PFSK-1 (cell line): Measurements from ENCODE around the gene BCL2L1.

Experiments used
- FOXP2 ChIP-seq: optimal IDR thresholded peaks from 2 replicates; pipeline ENCODE3; 2011; ENCODE audit warnings: borderline replicate concordance, control low read depth, inconsistent platforms; ENCODE audit not compliant: insufficient read depth; ENCODE audit errors: extremely low read length, extremely low read depth
- POLR2AphosphoS5 ChIP-seq: IDR thresholded peaks from 2 replicates; pipeline ENCODE4 v1.6.1; 2012; ENCODE audit warnings: low read depth, mild to moderate bottlenecking, control low read depth, low read length, moderate library complexity
- SIN3A ChIP-seq: IDR thresholded peaks from 2 replicates; pipeline ENCODE4 v1.6.1; 2012; ENCODE audit warnings: mild to moderate bottlenecking, low read length, moderate library complexity, borderline replicate concordance; ENCODE audit not compliant: insufficient read depth
- TAF1 ChIP-seq: IDR thresholded peaks from 2 replicates; pipeline ENCODE4 v1.6.1; 2012; ENCODE audit warnings: low read length, control low read depth, borderline replicate concordance; ENCODE audit not compliant: insufficient read depth
- TF ChIP-seq, protein P1 (sequence below), 2 experiments: IDR thresholded peaks; 2 replicates each; pipeline versions ENCODE4 v1.6.1 to v1.8.0; 2011 to 2012; ENCODE audit warnings: low read depth in 2 of 2, low read length in 2 of 2, control low read depth in 1 of 2, inconsistent platforms in 1 of 2, mild to moderate bottlenecking in 1 of 2, moderate library complexity in 1 of 2; ENCODE audit not compliant: insufficient read depth in 1 of 2

Gene BCL2L1

DNA sequence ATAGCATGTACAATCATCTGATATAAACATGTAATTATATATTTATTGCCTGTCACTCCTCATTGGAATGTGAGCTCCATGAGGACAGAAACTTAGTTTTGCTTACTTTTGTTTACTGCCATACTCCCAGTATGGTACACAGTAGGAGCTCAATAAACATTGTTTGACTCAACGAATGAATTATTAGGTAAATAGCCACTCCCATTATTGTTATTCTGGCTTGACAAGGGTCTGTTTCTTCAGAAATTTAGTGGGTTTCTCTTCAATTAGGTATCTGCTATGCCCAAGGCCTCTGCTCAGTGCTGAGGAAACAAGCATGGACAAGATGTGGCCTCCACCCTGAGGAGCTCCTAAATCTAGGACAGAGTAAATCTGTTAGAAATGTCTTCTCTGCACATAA lies 6.3 kb downstream of the BCL2L1 start:
- TF ChIP-seq POLR2AphosphoS5: no peak
- no peak for TF ChIP-seq SIN3A
- TF ChIP-seq FOXP2: no peak
- TF ChIP-seq, protein P1, sequence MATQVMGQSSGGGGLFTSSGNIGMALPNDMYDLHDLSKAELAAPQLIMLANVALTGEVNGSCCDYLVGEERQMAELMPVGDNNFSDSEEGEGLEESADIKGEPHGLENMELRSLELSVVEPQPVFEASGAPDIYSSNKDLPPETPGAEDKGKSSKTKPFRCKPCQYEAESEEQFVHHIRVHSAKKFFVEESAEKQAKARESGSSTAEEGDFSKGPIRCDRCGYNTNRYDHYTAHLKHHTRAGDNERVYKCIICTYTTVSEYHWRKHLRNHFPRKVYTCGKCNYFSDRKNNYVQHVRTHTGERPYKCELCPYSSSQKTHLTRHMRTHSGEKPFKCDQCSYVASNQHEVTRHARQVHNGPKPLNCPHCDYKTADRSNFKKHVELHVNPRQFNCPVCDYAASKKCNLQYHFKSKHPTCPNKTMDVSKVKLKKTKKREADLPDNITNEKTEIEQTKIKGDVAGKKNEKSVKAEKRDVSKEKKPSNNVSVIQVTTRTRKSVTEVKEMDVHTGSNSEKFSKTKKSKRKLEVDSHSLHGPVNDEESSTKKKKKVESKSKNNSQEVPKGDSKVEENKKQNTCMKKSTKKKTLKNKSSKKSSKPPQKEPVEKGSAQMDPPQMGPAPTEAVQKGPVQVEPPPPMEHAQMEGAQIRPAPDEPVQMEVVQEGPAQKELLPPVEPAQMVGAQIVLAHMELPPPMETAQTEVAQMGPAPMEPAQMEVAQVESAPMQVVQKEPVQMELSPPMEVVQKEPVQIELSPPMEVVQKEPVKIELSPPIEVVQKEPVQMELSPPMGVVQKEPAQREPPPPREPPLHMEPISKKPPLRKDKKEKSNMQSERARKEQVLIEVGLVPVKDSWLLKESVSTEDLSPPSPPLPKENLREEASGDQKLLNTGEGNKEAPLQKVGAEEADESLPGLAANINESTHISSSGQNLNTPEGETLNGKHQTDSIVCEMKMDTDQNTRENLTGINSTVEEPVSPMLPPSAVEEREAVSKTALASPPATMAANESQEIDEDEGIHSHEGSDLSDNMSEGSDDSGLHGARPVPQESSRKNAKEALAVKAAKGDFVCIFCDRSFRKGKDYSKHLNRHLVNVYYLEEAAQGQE (IDR thresholded peaks at IDR 0.05; ENCODE audit: insufficient read depth in 1 of 2, low read depth in 2 of 2, low read length in 2 of 2): no peak
- TF ChIP-seq TAF1: no peak

DNA sequence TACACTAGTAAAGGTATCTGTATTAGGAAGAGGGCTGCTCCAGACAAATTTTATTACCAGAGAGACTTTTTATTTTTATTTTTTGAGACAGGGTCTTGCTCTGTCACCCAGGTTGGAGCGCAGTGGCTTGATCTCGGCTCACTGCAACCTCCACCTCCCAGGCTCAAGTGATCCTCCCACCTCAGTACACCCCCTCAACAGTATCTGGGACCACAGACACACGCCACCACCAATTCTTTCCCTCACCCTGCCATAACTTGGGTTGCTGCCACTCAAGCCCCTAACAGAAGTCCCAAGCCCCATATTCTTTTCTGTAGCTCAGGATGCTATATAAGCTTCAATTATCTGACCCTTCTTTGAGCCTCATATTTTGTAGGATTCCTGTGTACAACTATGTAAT lies 6.9 kb downstream of the BCL2L1 start:
- no peak for TF ChIP-seq TAF1
- no peak for TF ChIP-seq POLR2AphosphoS5
- no peak for TF ChIP-seq FOXP2
- TF ChIP-seq SIN3A: no peak
- TF ChIP-seq, protein P1 (IDR thresholded peaks at IDR 0.05; ENCODE audit: insufficient read depth in 1 of 2, low read depth in 2 of 2, low read length in 2 of 2): no peak

DNA sequence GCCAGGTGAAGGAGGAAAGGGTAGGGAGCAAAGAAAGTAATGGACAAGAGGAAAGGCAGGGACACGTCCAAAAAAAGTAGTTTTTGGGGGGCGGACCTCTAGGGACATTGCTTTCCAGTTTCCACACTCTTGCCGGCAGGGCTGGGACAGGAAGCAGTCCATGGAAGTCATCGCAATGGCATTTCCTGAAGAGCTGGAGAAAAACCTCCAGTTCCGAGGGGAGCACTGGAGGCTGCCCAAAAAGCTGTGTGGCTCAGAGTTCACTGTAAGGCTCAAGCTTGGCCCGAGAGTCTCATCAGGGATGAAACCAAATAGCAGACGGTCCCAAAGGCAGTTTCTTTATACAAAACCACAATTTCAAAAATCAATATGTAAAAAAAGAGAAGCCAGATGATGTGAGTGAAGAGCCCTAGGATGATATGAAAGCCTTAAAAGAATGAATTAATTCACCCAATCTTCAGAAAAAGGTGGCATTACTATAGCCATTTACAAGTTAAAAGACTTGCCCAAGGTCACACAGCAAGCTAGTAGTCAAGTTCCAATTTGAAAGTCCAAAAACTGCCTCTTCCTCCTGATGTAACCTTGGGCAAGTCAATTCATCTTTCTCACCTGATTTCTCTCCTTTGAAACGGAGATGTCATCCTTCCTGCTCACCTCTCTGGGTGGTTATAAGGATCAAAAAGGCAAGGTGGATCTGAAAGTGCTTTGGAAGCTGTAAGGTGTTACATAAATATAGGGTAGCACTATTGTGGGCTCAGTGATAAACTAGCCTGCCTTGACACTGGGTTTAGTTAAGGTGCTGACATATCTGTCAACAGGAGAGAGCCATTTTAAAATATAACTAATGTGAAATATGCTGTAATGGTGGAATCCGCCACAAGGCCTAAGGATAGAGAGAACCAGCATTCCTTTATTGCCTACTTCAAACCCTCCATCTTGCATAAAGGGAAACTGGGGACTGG lies 9.1 kb downstream of the BCL2L1 start:
- TF ChIP-seq SIN3A (no peak), TAF1 (no peak), FOXP2 (no peak), POLR2AphosphoS5 (no peak)
- TF ChIP-seq, protein P1 (IDR thresholded peaks at IDR 0.05; ENCODE audit: insufficient read depth in 1 of 2, low read depth in 2 of 2, low read length in 2 of 2): no peak

DNA sequence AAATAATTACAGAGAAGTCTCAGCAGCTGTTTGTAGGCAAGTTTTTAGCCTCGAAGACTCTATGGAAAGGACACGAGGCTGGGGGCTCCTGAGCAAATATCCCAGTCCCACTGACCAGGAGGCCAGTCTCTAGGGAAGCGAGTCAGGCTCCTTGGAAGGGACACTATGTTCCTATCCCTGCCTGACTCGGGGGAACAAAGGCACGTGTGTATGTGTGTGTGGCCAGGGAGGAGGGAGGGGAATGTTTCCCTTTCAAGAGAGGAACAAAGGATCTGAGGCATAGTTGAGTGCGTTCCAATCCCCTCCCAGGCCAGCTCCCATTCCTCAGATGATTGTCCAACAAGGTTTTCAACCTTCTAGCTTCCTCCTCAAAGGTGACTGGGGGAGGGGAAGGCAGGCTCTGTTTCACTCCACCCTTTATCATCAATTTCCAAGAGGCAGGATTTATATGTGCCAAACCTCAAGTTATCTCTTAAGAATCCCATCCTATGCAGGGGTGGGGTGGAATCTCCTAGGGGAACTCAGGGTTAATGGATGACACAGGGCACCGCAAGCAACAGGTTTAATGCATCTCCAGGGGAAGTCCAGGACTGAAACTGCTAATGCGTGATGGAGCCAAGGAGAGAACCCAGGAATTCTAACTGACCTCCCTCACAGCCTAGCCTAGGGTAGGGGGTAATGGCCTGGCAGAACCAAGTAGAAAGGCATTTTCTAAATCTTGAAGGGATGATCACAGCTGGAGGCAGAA lies 9.9 kb downstream of the BCL2L1 start:
- TF ChIP-seq, protein P1 (IDR thresholded peaks at IDR 0.05; ENCODE audit: insufficient read depth in 1 of 2, low read depth in 2 of 2, low read length in 2 of 2): no peak
- TF ChIP-seq SIN3A (no peak), FOXP2 (no peak), TAF1 (no peak), POLR2AphosphoS5 (no peak)
